Suprapubic skin (tissue), 4 donors: ENCODE results near the gene ASNSD1.

Experiments used
- POLR2A ChIP-seq, 2 donors: fragments of 450-650 bp; IDR thresholded peaks; one replicate each; pipeline ENCODE4 v1.6.1; 2017; ENCODE audit warnings: antibody characterized with exemption in 2 of 2, mild to moderate bottlenecking in 2 of 2, moderate library complexity in 2 of 2
- POLR2AphosphoS5 ChIP-seq, 3 donors: sonication (generic); formaldehyde crosslinking; IDR thresholded peaks; one replicate each; pipeline ENCODE4 v1.6.1; 2017; ENCODE audit warnings: antibody characterized with exemption in 3 of 3
- TF ChIP-seq, protein P1 (sequence below), 2 donors: fragments of 200-600 bp in 1 of 2; fragments of 450-650 bp in 1 of 2; sonication (generic) in 1 of 2; IDR thresholded peaks; one replicate each; pipeline ENCODE4 v1.5.1; 2016 to 2019; ENCODE audit warnings: antibody characterized with exemption in 2 of 2, mild to moderate bottlenecking in 1 of 2, moderate library complexity in 1 of 2

DNA sequence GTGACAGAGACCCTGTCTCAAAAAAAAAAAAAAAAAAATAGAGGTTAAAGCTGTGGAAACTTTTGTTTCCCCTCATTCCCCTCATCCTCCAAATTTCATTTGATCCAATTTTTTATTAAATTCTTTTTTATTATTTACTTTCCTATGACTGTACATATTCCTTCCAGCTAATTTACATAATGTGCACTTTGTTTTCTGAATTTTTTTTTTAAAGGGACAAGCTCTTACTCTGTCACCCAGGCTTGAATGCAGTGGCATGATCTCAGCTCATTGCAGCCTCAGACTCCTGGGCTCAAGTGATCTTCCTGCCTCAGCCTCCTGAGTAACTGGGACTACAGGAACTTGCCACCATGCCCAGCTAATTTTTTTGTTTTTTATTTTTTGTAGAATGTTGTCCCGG lies 23.6 kb downstream of the ASNSD1 start:
- TF ChIP-seq, protein P1, sequence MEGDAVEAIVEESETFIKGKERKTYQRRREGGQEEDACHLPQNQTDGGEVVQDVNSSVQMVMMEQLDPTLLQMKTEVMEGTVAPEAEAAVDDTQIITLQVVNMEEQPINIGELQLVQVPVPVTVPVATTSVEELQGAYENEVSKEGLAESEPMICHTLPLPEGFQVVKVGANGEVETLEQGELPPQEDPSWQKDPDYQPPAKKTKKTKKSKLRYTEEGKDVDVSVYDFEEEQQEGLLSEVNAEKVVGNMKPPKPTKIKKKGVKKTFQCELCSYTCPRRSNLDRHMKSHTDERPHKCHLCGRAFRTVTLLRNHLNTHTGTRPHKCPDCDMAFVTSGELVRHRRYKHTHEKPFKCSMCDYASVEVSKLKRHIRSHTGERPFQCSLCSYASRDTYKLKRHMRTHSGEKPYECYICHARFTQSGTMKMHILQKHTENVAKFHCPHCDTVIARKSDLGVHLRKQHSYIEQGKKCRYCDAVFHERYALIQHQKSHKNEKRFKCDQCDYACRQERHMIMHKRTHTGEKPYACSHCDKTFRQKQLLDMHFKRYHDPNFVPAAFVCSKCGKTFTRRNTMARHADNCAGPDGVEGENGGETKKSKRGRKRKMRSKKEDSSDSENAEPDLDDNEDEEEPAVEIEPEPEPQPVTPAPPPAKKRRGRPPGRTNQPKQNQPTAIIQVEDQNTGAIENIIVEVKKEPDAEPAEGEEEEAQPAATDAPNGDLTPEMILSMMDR (IDR thresholded peaks at IDR 0.05) = no peak
- TF ChIP-seq POLR2AphosphoS5 (IDR thresholded peaks at IDR 0.05) (no peak), POLR2A (IDR thresholded peaks at IDR 0.05) (no peak)
